Brain microvascular endothelial cell (primary cell): ENCODE measurements around the gene ZC3H18.
A peak's percentile ranks its signal among the peaks of the same experiment; 100 is the strongest.

Source experiments
- DNase-seq: peaks from one replicate; pipeline ENCODE4 v3.0.0-alpha.2; 2020
- H3K27ac ChIP-seq: fragments of 250-450 bp; sonication (Bioruptor Pico); 2 replicates; pipeline ENCODE4 v1.5.1; 2020; ENCODE audit warnings: mild to moderate bottlenecking, moderate library complexity
- H3K27me3 ChIP-seq: fragments of 250-450 bp; sonication (Bioruptor Pico); replicated peaks from 2 replicates; pipeline ENCODE4 v1.5.1; 2020; ENCODE audit warnings: mild to moderate bottlenecking
- H3K36me3 ChIP-seq: fragments of 250-450 bp; sonication (Bioruptor Pico); replicated peaks from 2 replicates; pipeline ENCODE4 v1.5.1; 2020; ENCODE audit warnings: mild to moderate bottlenecking
- H3K4me3 ChIP-seq: 2 replicates; pipeline ENCODE4 v1.5.1; 2011; ENCODE audit warnings: low read depth, mild to moderate bottlenecking, control low read depth, low read length, moderate library complexity
- in situ Hi-C: cut with HindIII; loops from 2 replicates; pipeline ENCODE4 v1.10.0; 2017; ENCODE audit warnings: low sequenced_read_pairs, low pct_ligation_motif_present
- TF ChIP-seq, protein P1 (sequence below): IDR thresholded peaks from 2 replicates; pipeline ENCODE4 v1.5.1; 2011; ENCODE audit warnings: low read depth, mild to moderate bottlenecking, moderate library complexity, low read length, control low read depth, inconsistent platforms; ENCODE audit errors: missing control alignments

The ZC3H18 gene

DNA sequence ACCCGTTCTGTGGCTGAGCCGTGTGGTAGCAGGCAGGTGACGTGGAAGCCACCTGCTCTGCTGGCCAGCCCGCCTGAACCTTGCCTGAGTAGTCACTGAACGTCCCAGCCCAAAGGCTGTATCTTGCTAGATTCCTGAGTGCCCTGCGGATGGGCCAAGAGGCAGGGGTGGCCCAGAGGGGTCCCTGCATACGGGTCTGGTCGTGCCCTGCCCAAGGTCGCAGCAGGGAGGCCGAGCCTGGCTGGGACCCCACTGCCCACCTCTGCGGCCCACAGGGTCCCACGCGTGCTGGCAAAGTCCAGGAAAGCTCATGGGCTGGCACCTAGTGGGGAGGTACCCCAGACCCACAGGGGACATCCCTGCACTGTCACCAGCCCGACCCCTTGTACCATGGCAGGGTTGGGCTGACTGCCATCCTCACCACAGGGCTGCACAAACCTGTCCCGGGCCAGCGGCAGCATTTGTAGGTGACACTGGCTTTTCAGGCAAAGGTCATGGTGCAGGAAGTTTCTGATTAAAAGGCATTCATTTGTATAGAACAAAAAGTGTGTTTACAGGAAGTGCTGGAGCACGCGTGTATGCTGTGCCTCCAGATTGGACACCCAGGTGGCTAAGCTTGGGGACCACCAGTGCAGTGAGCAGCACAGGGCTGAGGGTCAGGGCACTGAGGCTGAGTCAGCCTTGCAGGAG is 45.1 kb upstream of the ZC3H18 start:
- no peak for DNase-seq
- Histone ChIP-seq H3K36me3 (no peaks in the 10 kb centered on the region), H3K27ac (no peak overlapping the region), H3K4me3 (no peak overlapping the region), H3K27me3 (no peaks in the 10 kb centered on the region)
- TF ChIP-seq, protein P1, sequence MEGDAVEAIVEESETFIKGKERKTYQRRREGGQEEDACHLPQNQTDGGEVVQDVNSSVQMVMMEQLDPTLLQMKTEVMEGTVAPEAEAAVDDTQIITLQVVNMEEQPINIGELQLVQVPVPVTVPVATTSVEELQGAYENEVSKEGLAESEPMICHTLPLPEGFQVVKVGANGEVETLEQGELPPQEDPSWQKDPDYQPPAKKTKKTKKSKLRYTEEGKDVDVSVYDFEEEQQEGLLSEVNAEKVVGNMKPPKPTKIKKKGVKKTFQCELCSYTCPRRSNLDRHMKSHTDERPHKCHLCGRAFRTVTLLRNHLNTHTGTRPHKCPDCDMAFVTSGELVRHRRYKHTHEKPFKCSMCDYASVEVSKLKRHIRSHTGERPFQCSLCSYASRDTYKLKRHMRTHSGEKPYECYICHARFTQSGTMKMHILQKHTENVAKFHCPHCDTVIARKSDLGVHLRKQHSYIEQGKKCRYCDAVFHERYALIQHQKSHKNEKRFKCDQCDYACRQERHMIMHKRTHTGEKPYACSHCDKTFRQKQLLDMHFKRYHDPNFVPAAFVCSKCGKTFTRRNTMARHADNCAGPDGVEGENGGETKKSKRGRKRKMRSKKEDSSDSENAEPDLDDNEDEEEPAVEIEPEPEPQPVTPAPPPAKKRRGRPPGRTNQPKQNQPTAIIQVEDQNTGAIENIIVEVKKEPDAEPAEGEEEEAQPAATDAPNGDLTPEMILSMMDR: no peak
- in situ Hi-C loops: loop anchor here (25.0 kb wide), 1 partner anchor 88 kb away; no protein-coding TSS in a partner anchor

DNA sequence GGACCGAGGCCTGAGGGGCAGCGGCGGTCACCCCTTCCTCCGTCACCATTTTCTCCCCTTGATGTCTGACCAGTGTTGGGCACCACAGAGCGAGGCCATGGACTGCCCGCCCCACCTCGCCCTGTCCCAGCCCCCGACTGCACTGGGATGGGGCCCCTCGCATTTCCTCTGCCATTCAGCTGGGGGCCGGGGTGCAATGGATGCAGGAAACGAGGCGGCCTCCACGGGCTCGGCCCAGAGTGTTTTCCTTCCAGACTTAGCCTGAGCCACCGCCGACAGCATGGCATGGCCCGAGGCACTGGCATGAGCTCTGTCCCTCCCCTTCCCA is 44.6 kb upstream of the ZC3H18 start:
- Histone ChIP-seq H3K27ac (no peak overlapping the region), H3K4me3 (no peak overlapping the region), H3K27me3 (no peaks in the 10 kb centered on the region), H3K36me3 (no peaks in the 10 kb centered on the region)
- DNase-seq: no peak
- TF ChIP-seq, protein P1: no peak
- in situ Hi-C loops: loop anchor here (25.0 kb wide), 1 partner anchor 88 kb away; no protein-coding TSS in a partner anchor

DNA sequence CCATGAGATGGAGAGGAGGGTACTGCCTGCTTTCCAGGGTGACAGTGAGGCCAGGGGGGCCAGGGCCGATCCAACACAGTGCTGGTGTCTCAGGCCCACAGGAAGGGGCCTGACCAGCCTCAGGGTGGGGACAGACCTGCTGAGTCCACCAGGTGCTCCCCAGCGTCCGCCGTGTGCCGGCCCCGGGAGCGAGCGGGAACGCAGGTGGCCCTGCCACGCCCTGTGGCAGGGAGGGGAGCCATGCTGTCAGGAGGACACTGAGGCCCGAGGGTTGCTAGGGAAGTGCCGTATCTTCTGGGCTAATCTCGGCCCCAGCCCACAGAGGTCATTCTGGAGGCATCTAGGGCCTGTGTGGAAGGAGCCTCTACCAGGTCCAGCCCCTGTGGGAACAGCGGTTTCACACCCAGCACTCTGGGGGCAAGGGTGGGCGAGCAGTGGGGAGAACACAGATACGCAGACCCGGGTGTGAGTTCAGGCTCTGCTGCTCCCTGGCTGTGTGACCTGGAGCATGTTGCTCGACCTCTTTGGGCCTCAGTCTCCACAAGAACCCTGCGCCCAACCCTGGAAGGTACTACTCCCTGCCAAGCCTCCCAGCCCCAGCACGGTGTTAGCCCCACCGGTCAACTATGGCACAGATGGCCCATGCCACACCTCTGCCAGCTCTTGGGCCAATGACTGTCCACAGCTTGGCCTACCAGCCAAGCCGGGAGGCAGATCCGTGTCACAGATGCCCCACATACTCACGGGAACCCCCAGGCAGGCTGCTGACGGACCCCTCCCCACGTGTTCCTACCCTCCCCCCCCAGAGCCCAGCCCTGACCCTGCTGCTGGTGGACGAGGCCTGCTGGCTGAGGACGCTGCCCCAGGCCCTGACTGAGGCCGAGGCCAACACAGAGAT is 43.9 kb upstream of the ZC3H18 start:
- in situ Hi-C loops: loop anchor here (25.0 kb wide), 1 partner anchor 89 kb away; no protein-coding TSS in a partner anchor
- H3K4me3 ChIP-seq: no peak overlapping the region
- no peak for DNase-seq
- H3K36me3 ChIP-seq: no peaks in the 10 kb centered on the region
- TF ChIP-seq, protein P1: no peak
- no peak overlapping the region for H3K27ac ChIP-seq
- H3K27me3 ChIP-seq: no peaks in the 10 kb centered on the region

GRCh38 chr16:88526906-88527185 is 43.4 kb upstream of the ZC3H18 start:
- in situ Hi-C loops: loop anchor here (25.0 kb wide), 1 partner anchor 90 kb away; no protein-coding TSS in a partner anchor
- no peak for DNase-seq
- TF ChIP-seq, protein P1: no peak
- Histone ChIP-seq H3K27ac (no peak overlapping the region), H3K36me3 (no peaks in the 10 kb centered on the region), H3K4me3 (no peak overlapping the region), H3K27me3 (no peaks in the 10 kb centered on the region)

- Histone ChIP-seq H3K36me3 (no peaks in the 10 kb centered on the region), H3K4me3 (no peak overlapping the region), H3K27ac (no peak overlapping the region), H3K27me3 (no peaks in the 10 kb centered on the region)
- in situ Hi-C loops: loop anchor here (25.0 kb wide), 1 partner anchor 90 kb away; no protein-coding TSS in a partner anchor
- peak; percentile 29 for DNase-seq
- TF ChIP-seq, protein P1: peak; percentile 83
Observed at GRCh38 chr16:88527186-88527936, 42.8 kb upstream of the ZC3H18 start.
